ENCODE measurements around the gene TMEM239. TPM values are rescaled to one million over a fixed set of nuclear protein-coding genes. Genes with fewer than 3 reads are reported as not detected.

TMEM239 gene
- total RNA-seq, 2 donors from 2014 or later, result not detected

GRCh38 chr20:2867081-2867864 lies 51.1 kb downstream of the TMEM239 start:
- no peaks in the 10 kb centered on the region for H3K9me3 ChIP-seq
- H3K4me1 ChIP-seq (replicated peaks), result no peaks in the 10 kb centered on the region
- no peak overlapping the region for H3K27ac ChIP-seq
- no peaks in the 10 kb centered on the region for H3K27me3 ChIP-seq (replicated peaks; ENCODE audit: insufficient read depth)
- peaks cover 3 to 5% of the 10 kb centered on the region in 2 donors for H3K36me3 ChIP-seq
- 72% methylated on average over 12 of the region's 12 CpGs for WGBS
- H3K4me3 ChIP-seq, result no peak overlapping the region
- DNase-seq (ENCODE audit: low spot score), result no peak
- TF ChIP-seq CTCF (IDR thresholded peaks at IDR 0.05), result no peak
- TF ChIP-seq POLR2AphosphoS5 (IDR thresholded peaks at IDR 0.05), result no peak
- no peak for TF ChIP-seq POLR2A (IDR thresholded peaks at IDR 0.05)
- intact Hi-C loops (cut with DNase I), result no loop called here

Other genes starting within 250 kb of the TMEM239 start
- gene NOP56, start 163.7 kb upstream of the TMEM239 start, total RNA-seq, result 100 to 1,000 TPM in 1 of 2 donors, 10 to 100 TPM in 1; 50.8 to 108 TPM
- 100 to 1,000 TPM; 132 to 141 TPM for gene IDH3B, start 152.1 kb upstream of the TMEM239 start, total RNA-seq
- gene EBF4, start 123.6 kb upstream of the TMEM239 start, total RNA-seq, result 10 to 100 TPM; 48.9 to 58.8 TPM
- 10 to 100 TPM in 1 of 2 donors, 1 to 10 TPM in 1; 7.4 to 35.5 TPM for gene CPXM1, start 15.7 kb upstream of the TMEM239 start, total RNA-seq
- 1 to 10 TPM in 1 of 2 donors, not detected in 1; 4.4 TPM for gene C20orf141, start 1.4 kb upstream of the TMEM239 start, total RNA-seq
- 10 to 100 TPM; 54.8 to 58.1 TPM for gene PCED1A, start 24.3 kb downstream of the TMEM239 start, total RNA-seq
- 10 to 100 TPM; 27.5 to 37.3 TPM for gene VPS16, start 24.4 kb downstream of the TMEM239 start, total RNA-seq
- gene PTPRA, start 57.1 kb downstream of the TMEM239 start, total RNA-seq, result 10 to 100 TPM; 57.7 to 83.6 TPM
- gene GNRH2, start 227.3 kb downstream of the TMEM239 start, total RNA-seq, result not detected
- 100 to 1,000 TPM in 1 of 2 donors, 10 to 100 TPM in 1; 75.8 to 129 TPM for gene MRPS26, start 229.7 kb downstream of the TMEM239 start, total RNA-seq